ENCODE measurements around the gene GPC6.

GRCh38 chr13:94093652-94094315 lies 867.2 kb downstream of the GPC6 start:
- no peak for TF ChIP-seq POLR2A (IDR thresholded peaks at IDR 0.05; ENCODE audit: low read depth, low read length)
- TF ChIP-seq CTCF (IDR thresholded peaks at IDR 0.05; ENCODE audit: extremely low read depth in 1 of 2, insufficient read depth in 1 of 2, low read depth in 1 of 2, low read length in 2 of 2): no peak
- no peak for TF ChIP-seq JUN (IDR thresholded peaks at IDR 0.05; ENCODE audit: borderline replicate concordance, insufficient read depth, insufficient read length, low read depth)

Data from endothelial cell of umbilical vein (primary cell).